Measurements from ENCODE around the gene DSCAML1.

DSCAML1 gene

DNA sequence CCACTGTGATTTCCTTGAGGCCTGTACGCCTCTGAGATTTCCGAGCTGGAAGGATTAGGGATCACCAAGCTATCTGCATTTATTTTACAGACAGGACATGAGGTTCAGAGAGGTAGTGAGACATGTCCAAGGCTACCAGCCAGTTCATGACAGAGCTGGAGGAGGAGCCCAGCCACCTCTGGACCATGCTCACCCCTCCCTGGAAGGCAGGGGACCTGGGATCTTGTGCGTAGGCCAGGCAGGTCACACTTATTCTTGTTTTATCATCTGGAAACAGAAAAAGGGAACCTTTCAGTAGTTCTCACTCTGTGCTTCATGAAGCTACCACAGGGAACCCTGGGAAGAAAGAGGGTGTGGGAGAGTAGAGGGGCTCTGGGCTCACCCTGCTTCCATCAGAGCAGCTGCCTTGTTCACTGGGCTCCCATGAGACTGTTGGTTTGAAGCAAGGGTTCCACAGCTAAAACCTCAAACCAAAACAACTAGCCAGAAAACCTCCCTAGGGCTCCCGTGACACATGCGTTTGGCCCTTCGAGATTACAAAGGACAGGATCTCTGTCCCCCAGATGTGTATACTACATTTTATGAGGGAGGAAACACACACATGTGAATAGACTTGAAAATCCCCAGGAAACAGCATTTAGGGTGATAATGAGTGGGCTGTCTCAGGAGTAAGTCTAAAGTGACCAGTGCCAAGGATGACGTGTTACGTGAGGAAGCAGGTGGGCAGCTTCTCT, 106.4 kb downstream of the DSCAML1 start:
- no peak for DNase-seq

DNA sequence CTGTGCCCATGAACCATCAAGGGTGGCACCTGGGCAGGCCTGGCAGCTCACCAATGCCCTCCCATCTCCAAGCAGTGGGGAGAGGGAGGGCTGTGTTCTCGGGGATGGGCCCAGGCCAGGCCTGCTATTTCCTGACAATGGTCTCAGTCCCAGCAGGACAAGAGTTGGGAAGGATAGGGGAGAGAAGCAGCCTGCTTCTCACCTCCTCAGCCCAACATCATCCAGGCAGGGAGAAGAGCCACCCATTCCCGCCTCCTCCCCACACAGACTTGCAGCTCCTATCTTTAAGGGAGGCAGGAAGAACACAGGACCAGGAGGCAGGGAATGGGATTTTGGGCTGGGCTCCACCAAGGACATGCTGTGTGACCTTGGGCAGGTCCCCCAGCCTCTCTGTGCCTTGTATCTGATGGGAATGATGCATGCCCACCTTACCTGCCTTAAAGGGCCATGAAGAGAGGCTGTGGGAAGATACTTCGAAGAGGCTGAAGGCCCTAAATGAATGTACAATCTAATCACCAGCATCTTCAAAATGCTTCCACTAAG, 108.7 kb downstream of the DSCAML1 start:
- no peak for DNase-seq

DNA sequence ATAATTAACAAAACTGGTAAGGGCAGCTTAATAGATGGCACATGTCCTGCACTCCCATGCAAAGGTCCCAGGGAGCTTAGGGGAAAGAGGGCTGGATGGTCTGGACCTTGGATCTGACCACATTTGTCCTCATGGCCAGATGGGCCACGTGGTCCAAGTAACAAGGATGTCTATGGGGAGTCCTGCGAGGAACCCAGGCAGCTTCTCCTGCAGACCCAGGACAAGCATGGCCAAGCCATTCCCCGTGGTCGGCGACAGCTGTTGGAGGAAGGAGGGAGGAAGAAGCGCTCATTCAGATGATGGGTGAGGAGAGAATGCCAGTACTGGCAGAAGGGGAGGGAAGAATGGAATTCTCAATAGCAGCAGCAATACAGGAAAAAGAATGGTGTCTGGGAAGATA, 109.2 kb downstream of the DSCAML1 start:
- no peak for DNase-seq

DNA sequence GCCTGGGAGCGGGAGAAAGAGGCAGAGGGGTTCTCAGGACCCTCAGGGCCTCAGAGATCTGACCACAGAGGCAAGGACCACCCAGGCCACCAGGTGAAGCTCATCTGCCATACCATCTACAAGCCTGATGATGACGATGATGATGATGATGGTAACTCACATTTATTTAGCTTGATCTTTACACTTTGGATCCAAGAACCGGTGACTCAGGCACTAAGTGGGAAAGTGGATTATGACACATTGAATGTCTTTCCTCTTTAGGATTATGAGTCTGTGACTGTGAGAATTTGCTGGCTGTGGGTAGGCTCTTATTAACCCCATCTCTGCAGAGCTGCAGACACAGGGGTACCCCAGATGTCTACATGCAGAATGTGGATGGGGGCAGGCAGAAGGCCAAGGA, 110.3 kb downstream of the DSCAML1 start:
- no peak for DNase-seq

DNA sequence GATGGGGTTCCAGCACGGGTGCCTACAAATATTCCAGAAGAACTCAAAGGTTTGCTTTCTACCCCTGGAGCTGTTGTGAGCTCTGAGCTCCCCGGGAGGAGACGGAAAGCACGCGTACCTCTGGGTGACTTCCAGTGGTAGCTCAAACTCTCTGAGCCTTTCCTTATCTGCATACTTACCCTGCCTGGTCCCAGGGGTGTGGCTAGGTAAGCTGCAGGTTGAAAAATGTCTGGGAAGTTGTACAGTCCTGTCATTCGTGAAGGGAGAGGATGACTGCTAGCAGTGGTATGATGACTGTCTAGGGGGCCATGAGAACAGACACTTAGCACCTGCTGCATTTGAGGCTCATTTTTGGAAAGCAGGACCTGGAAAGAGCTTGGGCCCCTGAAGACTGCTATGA, 111.5 kb downstream of the DSCAML1 start:
- no peak for DNase-seq

DNA sequence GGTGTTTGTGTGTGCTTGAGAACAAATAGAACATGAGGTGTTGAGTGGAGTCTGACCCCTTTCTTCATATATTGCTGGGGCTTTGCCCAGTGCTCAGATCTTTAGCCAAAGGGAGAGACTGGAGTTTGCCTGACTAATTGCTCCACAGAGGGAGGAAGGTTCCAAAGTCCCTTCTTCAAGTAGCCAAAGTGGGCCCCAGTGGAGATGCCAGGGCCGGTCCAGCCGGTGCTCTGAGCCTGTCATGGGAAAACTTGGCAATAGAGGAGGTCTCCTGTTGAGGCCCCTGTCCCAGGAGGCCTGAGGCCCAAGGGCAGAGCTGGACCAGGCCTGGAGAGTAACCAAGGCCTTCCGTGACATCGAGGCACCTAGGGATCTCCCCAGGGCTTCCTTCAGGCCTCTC, 112.3 kb downstream of the DSCAML1 start:
- no peak for DNase-seq

DNA sequence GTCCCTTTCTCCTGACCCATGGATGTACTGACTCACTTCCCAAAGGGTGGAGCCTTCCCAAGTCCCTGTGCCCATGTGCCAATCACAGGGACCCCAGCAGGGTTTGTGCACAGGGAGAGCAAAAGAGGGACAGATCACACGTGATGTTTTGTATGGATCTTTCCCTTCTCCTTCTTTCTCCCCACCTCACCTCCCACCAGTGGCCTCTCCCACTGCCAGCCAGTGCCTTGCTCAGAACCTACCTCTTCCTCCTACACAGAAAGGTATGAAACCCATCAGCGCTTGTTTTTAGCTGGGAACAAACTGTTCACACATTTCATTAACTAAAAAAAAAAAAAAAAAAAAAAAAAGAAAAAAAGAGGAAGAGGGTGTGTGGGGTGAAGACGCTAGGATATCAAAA, 112.9 kb downstream of the DSCAML1 start:
- DNase-seq = no peak

DNA sequence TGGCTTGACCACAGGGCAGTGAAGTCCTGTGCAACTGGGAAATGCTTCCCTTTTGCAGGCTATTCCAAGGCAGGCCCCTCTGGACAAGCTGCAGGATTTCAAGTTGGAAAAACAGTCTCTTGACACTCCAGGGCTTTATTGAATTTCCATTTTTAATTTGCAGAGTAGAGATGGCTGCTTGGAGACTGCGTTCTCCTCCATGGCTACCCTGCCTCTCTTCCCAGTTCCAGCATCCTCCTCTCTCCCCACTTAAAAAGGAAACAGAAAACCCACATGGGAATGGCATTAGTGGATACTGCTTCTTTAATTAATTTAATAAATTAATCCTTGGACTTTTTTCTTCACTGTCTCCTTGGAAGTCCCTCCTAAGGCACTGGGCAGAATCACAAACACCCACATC, 115.6 kb downstream of the DSCAML1 start:
- no peak for DNase-seq

DNA sequence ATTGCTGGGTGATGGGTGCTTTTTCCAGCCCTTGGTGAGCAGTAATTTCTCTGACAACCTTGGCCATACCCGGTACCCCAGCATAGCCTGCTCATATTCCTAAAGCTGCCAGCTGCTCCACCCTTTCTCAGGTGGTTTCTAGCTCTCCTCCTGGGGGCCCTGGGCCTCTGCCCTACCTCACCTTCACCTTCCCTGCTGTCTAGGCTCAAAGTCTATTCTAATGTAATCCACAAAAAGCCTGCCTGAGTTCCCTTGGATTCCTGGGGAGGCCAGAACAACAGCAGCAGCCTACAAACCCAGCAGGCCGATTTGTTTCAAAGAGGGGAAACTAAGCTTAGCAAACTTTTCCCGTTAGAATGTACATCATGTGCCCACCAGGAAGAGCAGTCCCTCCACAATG, 117.6 kb downstream of the DSCAML1 start:
- DNase-seq = no peak

DNA sequence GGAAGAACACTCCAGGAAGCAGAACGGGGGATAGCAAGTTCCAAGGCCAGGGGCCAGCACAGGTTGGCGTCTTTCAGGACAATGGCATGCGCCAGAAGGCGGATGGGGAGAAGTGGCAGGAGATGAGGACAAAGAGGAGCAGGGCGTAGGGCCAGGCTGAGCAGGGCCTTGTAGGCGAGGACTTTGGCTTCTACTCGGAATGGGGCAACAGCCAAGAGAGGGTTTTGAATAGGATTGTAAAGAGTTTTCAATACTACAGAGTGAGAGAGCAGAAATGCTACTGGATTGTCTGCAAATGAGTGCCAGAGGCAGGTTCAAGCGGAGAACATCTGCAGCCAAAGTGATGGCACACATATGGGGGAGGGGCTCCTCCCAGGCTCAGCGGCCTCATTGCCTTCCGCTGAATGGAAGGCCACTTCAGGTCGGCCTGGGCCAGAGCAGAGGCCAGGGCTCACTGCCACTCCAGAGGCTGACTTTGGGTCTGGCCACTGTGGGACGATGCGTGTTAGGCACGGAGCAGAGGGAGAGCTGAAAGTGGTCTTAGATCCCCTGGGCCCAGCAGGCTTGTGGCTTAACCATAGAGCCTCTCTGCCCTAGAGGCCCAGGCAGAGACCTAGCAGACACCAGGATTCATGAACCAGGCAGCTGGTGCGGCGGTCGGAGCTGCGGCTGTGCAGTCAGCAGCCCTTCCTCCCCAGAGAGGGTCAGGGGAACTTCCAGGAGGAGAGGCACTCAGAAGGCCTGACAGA, 118.2 kb downstream of the DSCAML1 start:
- no peak for DNase-seq

DNA sequence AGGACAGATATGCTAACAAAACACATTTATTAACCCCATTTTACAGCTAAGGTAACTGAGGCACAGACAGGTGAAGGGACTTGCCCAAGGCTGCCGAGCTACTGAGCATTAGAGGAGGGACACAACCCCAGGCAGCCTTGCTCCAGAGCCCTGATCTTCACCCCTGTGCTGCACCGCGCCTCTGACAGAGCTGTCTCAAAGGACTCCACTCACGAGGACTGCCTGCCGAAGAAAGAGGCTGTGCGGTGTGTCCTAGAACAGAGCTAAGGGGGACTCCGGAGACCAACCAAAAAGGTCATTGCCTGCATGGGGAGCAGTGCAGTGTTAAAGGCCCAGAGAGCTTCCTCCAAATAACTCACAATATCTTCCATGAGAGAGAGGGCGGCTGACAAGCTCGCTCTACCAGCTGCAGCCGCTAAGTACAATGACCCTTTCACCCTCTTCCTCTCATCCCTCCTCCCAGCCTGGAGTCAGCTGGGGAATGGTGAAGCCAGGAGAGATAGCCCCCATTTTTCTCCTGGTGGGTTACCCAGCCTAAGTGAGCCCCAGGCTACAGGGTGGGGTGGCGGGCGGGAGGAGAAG, 119.2 kb downstream of the DSCAML1 start:
- no peak for DNase-seq

DNA sequence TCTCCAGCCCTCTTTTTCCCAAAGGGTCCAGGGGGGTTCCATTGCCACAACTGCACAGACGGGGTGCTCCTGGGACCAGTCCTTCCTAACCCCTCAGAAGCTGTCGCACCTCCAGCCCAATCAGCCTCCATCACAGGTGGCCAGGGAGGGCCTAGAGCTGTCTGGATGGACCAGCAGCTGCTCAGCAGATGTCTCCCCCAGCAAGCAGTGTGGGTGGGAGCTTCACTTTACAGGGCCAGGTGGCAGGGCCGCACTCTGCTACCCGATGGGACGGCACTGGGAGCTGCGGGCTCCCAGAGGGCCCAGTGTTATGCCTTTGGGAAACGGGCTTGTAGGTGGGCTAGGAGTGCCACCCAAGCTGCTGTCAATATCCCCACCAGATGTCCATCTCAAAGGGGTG, 120.5 kb downstream of the DSCAML1 start:
- no peak for DNase-seq

DNA sequence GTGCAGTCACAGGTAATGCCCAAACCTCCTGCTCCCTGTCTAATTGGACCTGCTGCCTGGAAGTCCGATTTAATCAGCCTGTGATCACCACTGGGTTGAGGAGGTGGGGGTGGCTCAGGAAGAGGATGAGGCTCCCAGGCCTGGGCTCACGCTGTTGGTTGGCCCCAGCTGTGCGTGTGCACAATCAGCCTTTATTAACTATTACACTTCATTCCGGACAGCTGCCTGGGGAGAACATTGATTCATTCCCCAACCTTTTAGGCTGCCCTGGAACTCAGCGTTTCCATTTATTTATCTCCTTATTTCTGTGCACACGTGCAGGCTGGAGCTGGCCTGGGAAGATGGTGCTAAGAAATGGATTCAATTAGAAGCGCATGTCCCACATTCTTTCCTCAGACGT, 123.4 kb downstream of the DSCAML1 start:
- no peak for DNase-seq

DNA sequence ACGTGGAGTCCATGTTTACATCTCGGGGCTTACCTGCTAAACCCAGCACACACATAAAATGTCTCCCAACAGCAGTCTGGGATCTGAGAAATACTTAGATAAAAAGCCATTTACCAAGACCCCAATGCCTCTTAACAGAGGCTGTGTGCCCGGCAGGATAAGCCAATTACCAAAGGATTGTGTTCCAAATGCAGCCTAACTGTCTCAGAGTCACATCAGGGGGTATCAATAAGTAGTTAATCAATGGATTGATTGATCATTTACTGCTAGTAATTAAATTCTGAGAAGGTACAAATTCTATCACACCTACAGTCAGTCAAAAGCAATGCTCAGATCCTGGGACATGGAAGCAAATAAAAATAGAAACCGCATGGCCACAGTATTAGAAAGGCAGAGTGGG, 125.6 kb downstream of the DSCAML1 start:
- no peak for DNase-seq

DNA sequence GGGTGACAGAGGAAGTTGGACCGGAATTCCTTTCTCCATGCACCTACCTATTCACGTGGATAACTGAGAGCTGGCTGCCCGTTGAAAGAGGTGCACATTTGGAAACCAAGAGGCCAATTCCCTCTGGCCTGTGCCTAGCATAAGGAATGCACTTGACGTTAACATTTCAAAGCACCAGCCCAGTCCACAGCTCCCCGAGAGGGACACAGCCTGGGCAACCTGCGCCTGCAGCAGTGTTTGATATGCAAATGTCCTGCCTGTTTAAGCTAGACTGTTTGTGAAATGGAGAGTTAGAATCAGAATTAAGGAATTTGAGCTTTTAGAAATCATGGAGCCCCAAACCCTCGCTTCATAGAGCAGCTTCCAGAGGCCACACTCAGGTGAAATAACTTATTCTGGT, 126.1 kb downstream of the DSCAML1 start:
- no peak for DNase-seq

DNA sequence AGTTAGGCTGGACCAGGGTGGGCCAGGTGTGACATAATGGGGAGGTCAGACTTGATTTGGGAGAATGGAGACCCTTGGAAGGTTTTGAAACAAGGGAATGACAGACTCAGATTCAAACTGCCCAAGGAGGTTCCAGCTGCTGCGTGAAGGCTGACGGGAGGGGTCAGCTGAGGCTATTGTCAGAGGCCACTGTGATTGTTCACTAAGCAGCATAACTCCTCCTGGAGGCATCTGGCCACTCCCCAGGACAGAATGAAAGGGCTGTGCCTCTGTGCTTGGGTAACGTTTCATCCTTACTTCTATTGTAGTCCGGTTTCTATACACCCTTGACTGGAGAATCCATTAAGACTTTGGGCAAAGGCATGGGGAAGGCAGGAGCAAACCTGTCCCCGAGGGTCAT, 126.6 kb downstream of the DSCAML1 start:
- no peak for DNase-seq

DNA sequence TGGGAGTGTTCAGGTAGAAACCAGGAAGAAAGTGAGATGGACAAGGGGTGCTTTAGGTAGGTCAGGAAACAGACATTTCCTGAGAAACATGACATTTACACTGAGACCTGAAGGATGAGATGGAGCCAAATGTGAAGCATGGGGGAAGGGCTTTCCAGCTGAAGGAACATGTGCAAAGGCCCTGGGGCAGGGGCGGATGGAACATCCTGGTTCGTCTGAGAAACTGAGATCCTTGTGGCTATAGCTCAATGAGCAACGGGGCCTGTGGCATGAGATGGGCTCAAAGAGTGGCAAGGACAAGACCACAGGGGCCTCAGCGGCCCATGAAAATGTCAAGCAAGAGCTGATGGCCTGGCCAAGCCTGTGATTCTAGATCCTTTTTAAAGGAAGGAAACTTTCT, 127.4 kb downstream of the DSCAML1 start:
- no peak for DNase-seq

DNA sequence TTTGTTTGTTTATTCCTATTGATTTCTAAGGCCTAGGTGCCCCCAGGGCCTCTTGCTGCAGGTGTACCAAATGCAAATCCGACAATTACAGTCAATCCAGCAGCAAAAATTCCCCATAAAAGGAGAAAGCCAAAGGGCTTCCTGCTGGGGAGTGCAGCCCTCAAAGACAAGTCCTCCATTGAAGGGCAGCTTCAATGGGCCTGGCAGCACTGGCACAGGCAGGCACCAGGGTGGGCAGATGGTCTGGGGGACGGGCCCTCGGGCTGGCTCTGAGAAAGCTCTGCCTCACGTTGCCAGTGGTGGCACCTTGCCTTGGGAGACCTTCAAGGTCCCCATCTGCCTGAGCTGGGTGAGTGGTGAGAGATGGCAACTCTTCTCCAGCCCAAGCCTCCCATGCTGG, 128.0 kb downstream of the DSCAML1 start:
- DNase-seq = no peak

DNA sequence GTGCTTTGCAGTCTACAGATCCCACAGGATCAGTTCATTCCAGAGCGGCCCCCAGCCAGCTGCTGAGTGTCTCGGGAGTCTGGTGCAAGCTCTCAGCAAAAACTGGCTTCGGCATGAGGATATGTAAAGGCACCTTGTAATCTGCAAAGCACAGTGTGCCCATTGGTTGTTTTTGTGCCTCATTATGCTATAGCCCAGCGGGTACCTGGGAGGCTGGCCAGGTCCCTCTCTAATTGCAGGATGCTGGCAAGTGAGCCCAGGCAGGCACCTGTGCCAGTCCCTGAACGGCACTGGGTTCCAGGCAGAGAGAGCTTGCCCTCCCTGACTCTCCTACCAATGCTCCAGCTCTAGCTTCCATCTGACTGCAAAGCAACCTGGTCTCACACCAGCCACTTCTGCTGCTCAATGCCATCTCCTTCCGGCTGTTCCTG, 128.7 kb downstream of the DSCAML1 start:
- DNase-seq = no peak

DNA sequence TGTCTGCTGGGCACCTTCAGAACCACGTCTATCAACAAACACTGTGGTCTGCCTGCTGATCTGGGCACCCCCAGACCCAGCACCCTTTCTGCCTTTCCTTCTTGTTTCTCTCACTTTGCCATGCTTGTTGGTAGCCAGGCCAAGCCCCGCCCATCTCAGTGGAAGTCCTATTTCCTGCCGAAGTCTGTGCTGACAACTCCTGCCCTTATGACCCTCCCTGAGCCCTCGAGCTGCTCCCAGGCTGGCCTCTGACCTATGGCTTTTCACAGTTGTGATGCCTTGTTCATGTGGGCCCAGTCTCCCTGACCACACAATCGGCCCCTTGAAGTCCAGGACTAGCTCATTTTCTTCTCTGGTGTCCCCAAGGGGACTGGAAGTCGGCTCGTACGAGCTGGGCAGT, 132.1 kb downstream of the DSCAML1 start:
- DNase-seq = no peak

DNA sequence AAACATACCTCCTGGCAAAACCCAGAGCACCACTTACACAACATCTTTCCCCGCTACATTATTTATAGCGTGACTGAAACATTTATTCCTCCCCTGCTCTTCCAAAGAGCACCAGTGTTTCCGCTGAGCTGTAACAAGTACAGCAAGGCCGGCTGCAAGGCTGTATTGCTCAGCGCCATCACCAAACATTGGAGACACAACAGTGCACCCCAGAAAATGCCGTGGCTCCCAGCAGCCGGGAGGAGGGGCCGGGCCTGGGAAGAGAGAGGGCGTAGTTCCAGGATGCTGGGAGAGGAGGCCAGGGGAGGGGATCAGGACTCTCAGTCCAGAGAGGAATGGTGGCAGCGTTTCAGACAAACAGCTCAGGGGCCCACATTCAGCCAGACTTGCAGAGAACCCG, 133.2 kb downstream of the DSCAML1 start:
- no peak for DNase-seq

DNA sequence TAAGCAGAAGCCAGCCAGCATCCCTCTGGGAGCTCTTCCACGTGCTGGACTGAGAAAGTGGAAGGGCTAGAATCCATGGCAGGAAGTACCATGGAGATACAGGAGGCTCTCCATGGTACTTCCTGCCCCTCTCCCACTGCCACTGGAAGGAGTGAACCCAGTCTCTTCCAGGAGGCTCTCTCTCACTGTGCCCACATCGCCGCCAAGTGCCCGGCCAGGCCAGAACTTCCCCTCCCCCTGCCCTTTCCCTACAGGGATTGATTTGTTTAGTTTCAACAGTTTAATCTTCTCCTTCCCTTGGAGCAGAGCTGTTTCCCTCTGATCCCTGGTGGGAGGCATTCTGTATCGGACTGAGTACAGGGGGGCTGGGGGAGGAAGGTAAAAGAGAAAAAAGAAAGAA, 133.6 kb downstream of the DSCAML1 start:
- DNase-seq = no peak

DNA sequence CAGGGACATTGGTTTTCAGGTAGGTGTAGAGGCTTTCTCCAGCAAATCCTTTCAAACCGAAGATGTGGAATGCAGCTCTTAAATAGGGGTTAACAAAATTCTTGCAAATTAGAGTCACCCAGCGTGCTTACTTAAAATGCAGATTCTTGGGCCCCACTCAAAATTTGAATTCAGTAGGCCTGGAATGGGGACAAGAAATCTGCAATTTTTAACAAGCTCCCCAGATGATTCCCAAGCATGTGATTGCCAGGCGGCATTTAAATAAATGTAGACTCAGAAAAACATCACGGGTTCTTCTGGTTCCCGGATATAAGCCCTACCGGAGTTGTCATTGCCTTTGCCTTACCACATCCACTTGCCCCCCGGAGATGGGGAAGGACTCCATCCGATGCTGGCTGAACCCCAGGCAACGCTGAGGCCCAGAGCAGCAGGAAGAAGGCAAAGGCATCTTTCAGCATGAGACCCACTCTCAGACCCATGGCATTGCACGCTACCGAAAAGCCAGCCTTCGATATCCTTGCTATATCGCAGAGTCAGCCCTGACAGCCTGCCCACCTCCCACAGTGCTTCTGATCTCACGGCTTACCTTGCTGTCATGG, 134.2 kb downstream of the DSCAML1 start:
- DNase-seq = no peak

DNA sequence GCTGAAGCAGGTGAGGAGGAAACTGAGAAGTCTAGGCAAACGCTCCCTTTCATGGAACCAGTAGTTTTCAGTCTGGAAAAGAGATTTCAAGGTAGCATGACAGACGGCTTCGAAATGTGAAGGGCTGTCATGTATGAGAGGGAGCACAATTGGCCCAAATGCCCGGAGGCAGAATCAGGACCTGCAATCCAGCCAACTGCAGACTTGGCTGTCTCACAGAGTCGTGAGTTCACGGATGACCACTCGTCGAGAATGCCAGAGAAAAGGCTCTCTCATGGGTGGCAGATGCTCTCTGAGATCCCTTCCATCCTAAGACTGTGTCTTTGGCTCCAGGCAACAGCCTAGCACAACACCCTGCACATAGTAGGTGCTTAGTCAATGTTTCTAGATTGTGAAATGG, 134.8 kb downstream of the DSCAML1 start:
- no peak for DNase-seq
